SU-DHL-6 (cell line): ENCODE results near the gene PRDM15.

Source experiments
- EZH2phosphoT487 ChIP-seq: fragments of 200-600 bp; sonication (generic), shearing (Covaris generic); conservative IDR thresholded peaks from 2 replicates; pipeline ENCODE4 v1.6.1; 2018; ENCODE audit warnings: mild to moderate bottlenecking, antibody characterized with exemption, low read length, moderate library complexity, mixed read lengths
- TF ChIP-seq, protein P1 (sequence below): fragments of 200-600 bp; sonication (generic); IDR thresholded peaks from one replicate; pipeline ENCODE4 v1.5.1; 2017; ENCODE audit warnings: antibody characterized with exemption, mild to moderate bottlenecking, low read length, moderate library complexity; ENCODE audit not compliant: insufficient read depth, poor library complexity, severe bottlenecking

DNA sequence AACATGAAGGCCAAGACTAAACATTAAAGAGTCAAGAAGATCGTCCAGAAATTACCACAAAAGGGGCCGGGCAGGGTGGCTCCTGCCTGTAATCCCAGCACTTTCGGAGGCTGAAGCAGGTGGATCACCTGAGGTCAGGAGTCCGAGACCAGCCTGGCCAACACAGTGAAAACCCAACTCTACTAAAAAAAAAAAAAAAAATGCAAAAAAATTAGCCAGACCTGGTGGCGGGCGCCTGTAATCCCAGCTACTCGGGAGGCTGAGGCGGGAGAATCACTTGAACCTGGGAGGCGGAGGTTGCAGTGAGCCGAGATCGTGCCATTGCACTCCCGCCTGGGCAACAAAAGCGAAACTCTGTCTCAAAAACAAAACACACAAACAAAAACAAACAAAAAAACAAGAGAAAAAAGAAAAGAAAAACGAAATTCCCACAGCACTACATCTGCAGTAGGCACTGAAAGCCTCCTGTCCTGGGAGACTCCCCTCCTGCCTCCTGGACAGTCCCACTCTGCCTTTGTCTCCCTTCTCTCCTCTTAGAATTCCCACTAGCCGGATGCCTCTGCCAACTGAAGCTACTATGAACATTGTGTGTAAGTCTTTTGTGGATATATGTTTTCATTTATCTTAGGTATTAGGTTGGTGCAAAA, 94.6 kb downstream of the PRDM15 start:
- TF ChIP-seq, protein P1, sequence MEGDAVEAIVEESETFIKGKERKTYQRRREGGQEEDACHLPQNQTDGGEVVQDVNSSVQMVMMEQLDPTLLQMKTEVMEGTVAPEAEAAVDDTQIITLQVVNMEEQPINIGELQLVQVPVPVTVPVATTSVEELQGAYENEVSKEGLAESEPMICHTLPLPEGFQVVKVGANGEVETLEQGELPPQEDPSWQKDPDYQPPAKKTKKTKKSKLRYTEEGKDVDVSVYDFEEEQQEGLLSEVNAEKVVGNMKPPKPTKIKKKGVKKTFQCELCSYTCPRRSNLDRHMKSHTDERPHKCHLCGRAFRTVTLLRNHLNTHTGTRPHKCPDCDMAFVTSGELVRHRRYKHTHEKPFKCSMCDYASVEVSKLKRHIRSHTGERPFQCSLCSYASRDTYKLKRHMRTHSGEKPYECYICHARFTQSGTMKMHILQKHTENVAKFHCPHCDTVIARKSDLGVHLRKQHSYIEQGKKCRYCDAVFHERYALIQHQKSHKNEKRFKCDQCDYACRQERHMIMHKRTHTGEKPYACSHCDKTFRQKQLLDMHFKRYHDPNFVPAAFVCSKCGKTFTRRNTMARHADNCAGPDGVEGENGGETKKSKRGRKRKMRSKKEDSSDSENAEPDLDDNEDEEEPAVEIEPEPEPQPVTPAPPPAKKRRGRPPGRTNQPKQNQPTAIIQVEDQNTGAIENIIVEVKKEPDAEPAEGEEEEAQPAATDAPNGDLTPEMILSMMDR, result no peak
- TF ChIP-seq EZH2phosphoT487, result no peak
